Measurements from ENCODE around the gene HIBCH.
"Not testable (repeated sequence)": the region's sequence is repeated elsewhere in the genome, so short reads cannot be mapped to it uniquely, and the experiment has no call there.

The HIBCH gene

GRCh38 chr2:190182071-190182524, 137.5 kb downstream of the HIBCH start:
- no peak for DNase-seq

DNA sequence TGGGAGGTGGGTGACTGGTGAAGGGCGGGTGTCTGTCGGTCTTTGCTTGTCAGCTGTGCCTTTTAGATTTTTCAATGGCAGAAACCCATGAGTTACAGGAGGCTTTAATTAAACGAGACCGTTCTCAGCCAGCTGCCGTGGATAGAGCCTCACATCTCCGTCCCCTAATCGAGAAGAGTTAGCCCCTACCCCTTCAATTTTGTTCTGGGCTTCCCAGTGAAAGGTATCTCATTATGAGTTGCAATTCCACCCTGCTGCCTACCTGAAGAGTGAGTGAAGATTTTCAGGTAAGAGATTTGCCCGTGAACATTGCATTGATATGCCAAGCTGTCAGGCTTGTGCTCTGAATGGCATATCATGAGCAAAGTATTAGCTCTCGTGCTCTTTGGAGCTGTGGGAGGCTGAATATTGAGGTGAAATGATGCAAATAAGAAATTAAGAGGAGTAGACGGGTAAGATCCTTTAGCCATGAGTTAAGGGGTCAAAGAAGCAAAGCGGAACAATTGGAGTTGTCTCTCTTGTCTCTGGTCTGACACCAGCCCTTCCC, 138.4 kb downstream of the HIBCH start:
- DNase-seq: no peak

DNA sequence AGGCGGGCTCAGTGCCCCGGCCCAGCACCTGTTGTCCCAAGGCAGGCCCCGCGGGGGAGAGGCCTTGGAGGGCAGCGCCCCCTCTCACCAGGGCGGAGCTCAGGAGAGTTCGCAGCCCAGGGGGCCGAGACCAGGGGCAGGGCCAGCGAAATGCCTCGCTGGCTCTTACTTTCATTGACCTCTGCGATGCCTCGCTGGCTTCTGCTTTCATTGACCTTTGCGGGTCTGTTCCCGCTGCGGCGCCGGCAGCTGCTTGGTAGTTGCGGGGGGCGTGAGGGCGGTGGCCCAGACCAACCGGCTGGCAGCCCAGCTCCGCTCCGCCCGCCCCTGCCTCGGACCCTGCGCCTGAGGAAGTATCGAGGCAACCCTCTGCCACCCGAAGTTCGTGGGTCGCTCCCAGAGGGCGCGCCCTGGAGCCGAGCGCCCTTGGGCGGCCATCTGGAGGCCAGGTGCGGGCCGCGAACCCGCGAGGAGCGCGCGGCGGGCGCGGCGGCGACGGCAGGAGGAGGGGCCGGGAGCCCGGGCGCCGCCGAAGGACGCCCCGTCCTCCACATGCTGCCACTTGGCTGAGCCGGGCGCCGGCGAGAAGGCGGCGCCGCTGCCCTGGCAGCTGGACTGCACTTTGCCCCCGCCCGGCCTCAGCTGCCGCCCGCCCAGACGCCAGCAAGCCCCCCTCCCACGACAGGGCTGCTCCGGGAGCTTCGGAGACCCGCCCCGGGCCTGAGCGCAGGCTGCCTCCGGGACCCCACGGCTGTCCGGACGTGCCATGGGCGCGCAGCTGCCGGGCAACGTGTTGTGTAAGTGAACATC, 139.1 kb downstream of the HIBCH start:
- peak; percentile 6 for DNase-seq

- no peak for DNase-seq
Observed at GRCh38 chr2:190179754-190180312, 139.8 kb downstream of the HIBCH start.

DNA sequence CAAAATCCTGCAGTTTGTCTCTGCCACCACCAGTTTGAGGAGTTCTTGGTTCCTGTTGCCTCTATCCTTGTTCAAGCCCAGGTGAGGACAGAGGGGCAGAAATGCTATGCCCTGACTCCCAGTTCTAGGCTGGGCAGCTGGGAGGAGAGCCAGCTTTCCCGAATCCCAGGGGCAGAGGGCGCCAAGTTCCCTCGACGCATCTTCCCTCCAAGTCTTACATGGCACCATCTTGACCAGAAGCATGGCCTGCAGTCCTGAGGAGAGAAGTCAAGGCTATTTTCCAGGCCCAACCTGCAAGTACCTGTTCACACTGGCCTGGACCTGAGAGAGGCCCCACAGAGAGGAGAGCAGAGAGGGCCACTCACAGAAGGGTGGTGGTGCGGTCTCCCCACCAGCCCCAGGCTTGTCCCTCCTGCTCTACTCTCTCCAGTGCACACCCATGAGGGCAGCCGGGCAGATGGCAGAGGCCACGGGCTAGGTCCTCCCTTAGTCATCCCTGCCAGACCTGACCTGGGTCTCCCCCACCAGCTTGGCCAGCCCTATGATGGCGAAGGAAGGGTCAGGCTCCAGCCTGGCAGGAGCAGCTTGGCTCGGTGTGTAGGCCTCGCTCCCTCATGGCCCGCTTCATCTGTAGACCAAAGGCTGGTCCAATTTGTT, 141.4 kb downstream of the HIBCH start:
- no peak for DNase-seq

- DNase-seq: no peak
Observed at GRCh38 chr2:190177249-190178040, 142.2 kb downstream of the HIBCH start.

DNA sequence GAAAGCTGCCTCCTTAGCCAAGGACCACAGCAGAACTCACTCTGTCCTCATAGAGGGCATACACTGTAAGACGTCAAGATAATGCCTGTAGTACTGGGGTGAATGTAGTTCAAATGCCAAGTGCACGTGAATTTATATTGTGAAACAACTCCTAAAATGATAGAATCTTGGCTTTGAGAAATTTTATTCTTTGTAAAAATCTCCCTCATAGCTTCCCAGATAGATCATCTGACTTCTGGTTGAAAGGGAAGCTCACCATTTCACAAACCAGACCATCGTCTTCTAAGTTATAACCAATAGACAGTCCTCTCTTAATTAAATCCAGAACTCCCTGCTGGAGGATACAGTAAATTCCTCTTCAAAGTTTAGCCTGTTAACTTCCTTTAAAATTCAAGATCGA, 146.2 kb downstream of the HIBCH start:
- no peak for DNase-seq

DNA sequence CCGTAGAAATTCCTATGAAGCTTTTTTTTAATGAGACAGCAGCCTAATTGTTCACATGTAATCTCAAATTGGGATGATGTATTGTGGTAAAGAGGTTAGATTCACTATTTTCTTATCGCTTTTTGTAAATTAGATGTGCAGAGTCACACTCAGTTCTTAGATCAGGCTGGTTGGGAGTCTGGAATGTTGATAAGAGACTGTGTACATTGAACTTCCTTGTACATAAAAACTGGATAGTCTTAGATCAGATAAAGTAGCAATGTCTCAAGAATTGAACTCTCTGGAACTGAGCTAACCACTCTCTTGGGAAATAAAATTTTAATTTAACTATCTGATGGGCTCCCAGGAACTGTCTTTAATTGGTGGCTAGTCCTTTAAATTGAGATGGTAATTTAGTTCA, 149.0 kb downstream of the HIBCH start:
- no peak for DNase-seq

DNA sequence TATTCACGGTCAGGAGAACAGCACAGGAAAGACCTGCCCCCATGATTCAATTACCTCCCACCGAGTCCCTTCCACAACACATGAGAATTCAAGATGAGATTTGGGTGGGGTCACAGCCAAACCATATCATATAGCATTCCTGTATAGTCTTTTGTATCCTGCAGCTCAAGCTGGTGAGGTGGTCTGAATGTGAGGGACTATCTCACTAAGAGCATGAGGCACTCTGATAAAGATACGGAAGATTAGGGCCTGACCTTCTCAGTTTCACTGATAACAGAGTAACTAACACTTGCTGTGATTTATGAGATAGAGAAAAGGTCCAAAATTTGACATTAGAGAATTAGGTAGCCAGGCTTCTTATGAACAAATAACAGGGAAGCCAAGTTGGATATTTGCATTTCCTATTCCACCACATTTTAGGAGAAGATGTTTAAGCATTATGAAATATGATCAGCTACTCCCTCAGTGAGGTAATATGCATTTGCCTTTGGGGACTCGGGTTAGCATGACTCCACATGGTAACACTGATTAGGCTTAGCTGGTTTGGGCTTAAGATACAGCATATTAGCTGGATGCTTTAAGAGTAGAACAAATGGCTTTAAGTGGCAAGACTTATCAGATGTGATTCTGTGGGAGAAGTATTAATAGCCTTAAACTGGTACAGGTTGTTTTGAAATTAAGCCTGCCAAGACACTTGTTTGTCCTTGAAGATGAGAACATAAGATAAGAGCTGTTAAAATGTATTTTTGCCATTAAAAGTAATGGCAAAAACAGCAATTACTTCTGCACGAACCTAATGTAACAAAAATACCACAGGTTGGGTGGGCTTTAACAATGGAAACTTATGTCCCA, 150.2 kb downstream of the HIBCH start:
- DNase-seq: no peak

- DNase-seq: no peak
Observed at GRCh38 chr2:190167702-190168101, 151.9 kb downstream of the HIBCH start.

GRCh38 chr2:190165491-190165890, 154.1 kb downstream of the HIBCH start:
- DNase-seq: no peak

- DNase-seq: no peak
Observed at GRCh38 chr2:190162851-190163250, 156.8 kb downstream of the HIBCH start.

DNA sequence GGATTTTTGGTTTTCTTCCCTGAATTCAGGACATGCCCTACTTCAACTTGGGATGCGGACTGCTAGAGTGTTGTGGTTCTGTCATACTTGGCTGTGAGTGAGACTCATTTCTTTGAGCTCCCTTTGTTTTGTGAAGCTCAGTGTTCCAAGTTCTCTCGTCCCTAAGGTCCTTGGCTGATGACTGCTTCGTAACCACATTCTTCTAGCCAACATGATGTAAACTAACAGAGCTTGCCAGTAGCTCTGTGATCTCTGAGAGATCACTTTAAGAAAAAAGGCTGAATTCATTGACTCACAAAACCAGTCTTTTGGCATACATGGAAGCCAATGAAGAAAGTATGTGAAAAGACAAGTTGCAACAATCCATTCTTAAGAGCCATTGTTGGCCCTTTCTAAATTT, 160.2 kb downstream of the HIBCH start:
- DNase-seq: no peak

- no peak for DNase-seq
Observed at GRCh38 chr2:190158798-190159434, 160.7 kb downstream of the HIBCH start.

DNA sequence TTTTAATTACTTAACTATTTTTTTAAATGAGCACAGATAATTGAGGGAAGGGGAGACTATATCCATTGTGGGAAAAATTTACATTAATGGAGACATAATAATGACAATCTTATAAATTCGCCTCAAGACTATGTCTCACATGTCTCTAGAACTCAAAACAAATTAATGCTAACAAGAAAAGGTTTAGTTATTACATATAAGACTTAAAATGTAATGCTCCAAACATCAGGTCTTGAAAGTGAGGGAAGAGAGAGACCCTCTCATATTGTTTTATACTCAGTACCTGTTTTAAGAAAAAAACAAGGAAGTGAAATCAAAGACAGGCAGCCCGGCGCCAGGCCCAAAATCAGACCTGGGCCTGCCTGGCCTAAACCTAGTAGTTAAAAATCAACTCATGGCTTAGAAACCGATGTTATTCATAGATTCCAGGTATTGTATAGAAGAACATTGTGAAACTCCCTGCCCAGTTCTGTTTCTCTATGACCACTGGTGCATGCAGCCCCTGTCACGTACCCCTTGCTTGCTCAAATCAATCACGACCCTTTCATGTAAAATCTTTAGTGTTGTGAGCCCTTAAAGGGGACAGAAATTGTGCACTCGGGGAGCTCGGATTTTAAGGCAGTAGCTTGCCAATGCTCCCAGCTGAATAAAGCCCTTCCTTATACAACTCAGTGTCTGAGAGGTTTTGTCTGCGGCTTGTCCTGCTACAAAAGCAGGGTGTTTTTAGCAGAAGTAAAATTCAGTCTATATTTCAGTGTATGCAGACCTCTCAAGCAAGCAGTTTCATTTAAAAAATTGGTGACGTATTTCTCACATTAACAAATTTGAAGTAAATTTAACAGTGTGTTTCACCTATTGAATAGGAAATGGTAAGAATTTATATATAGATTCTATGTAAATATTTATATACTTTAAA, 161.8 kb downstream of the HIBCH start:
- DNase-seq: not testable (repeated sequence)

DNA sequence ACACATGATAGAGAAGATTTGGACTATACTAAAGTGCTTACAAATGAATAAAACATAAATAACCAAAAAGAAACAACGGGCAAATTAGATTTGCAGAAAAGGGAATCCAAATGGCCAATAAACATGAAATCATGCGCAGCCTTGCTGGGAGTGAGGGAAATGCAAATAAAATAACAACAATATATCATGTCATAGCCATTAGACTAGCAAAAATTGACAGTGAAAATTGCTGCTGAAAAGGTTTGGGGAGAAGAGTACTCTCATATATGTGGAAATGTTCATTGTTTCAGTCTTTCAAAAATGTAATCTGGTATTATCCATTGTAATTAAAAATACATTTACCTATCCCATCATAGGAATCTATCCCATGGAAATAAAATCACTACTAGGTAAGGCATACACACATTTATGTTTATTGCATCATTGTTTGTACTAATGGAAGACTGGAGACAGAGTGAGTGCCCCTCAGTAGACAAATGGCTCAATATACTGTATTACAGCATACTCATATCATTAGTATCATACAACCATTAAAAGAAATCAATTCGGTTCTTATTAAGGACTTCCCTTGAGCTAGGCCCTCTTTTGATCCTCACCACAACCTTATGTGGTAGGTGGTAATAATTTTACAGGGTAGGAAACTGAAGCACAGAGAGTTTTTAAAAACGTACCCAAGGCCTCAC, 163.0 kb downstream of the HIBCH start:
- no peak for DNase-seq
